Measurements from ENCODE around the gene TTC6.

Gene TTC6

GRCh38 chr14:37625597-37626595 is 30.5 kb downstream of the TTC6 start:
- DNase-seq = no peak

GRCh38 chr14:37637341-37637740 is 41.9 kb downstream of the TTC6 start:
- no peak for DNase-seq

GRCh38 chr14:37638599-37638998 is 43.2 kb downstream of the TTC6 start:
- no peak for DNase-seq

GRCh38 chr14:37641117-37641516 is 45.7 kb downstream of the TTC6 start:
- no peak for DNase-seq

- DNase-seq = no peak
These were observed 46.7 kb downstream of the TTC6 start for GRCh38 chr14:37642125-37642524.

- no peak for DNase-seq
These were observed 48.3 kb downstream of the TTC6 start for GRCh38 chr14:37643701-37644100.

Data from stimulated activated naive CD4-positive, alpha-beta T cell (primary cell).